GM21381 (cell line): ENCODE measurements around the gene PCSK6.

Source experiments
- ATAC-seq: cut with Tn5 transposase; IDR thresholded peaks from one replicate; pipeline ENCODE4 v1.9.1; 2021; ENCODE audit warnings: mild to moderate bottlenecking, moderate library complexity; ENCODE audit not compliant: unreplicated experiment

Gene PCSK6

GRCh38 chr15:101483462-101483861, 6.0 kb downstream of the PCSK6 start:
- no peak for ATAC-seq

- no peak for ATAC-seq
Observed at GRCh38 chr15:101482526-101483371, 6.8 kb downstream of the PCSK6 start.

DNA sequence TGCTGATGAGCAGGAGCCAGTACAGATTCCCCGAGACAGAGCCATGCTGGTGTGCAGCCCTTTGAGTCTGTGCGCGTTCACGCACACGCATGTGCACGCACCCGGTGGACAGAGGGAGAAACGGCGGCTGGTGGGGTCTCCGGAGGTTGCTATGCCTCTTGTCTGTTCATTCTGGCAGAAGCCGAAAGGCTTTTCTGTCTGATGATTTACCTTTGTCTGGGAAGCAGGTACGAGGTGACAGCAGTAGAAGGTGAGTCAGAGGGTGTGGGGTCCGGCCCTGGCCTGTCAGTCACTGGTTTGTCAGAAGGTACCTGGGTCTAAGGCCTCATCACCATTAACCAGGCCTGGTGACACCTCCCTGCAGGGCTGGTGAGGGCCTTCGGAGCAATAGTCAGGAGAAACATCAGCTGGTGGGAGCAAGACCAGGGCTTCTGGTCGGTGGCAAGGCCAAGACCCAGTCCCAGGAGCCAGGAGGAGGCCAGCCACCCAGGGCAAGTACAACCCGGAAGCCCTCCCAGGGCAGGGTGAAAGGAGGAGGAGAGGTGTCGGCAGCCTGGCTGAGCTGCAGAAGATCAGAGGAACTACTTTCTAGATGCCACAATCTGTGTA, 7.5 kb downstream of the PCSK6 start:
- no peak for ATAC-seq

GRCh38 chr15:101481381-101481705, 8.2 kb downstream of the PCSK6 start:
- ATAC-seq, result no peak

DNA sequence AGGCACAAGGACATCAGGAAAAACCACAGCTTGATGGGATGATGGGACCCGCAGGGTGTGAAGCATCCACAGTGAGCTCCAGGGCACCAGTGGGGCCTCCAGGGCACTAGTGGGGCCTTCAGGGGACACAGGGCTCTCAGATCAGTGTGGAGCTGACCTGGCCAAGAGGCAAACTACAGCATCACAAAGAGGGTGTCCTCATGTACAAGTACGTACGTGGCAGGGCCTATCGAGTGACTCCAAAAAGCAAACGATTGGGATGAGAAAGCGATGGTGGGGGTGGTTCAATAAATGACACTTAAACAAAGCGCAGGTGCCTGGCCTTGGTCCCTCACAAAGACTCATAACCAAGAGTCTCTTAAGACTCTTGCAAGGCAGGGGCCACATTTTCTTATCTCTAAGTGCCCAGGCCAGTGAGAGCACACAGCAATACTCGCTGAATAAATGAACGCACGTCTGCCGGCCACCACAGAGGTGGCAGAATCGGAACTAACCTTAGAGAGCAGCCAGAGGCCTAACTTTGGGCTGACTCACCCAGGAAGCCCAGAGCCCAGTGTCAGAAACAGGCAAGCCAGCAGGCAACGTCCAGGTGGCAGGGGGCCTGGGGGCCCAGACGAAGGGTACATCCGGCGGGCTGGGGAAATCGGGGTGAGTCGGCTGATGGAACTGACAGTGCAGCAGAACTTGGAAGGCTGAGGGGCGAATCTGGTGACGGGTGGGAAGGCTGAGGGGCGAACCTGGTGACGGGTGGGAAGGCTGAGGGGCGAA, 8.7 kb downstream of the PCSK6 start:
- no peak for ATAC-seq

- no peak for ATAC-seq
Observed at GRCh38 chr15:101479851-101480612, 9.5 kb downstream of the PCSK6 start.

- no peak for ATAC-seq
Observed at GRCh38 chr15:101479342-101479845, 10.1 kb downstream of the PCSK6 start.

DNA sequence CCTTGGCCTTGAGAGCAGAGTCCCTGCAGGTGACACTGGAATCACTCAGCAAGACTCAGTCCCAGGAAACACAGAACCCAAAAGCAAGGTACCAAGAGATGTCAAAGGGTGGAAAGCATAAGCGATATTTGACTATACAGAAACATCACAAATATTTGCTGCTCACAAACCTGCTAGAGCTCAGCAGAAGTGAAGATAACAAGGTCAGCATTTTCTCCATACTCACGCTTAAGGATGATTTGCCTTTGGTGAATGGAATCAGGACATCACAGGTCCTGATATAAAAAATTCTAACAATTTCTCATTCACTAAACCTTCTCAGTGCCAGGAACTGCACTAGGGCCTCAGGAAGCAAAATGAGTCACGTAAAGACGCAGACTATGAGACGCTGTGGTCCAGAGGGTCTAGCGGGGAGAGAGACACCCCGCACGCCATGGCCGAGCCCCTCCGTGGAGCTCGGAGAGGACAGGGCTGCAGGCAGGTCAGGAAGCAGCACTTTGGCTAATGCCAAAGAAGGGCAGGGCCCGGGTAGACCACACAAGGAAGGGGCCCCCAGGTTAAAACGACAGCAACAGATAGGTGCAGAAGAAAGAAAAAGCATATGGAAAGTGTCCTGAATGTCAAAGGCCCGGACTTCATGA, 10.7 kb downstream of the PCSK6 start:
- no peak for ATAC-seq

- ATAC-seq, result no peak
Observed at GRCh38 chr15:101477851-101478362, 11.6 kb downstream of the PCSK6 start.

DNA sequence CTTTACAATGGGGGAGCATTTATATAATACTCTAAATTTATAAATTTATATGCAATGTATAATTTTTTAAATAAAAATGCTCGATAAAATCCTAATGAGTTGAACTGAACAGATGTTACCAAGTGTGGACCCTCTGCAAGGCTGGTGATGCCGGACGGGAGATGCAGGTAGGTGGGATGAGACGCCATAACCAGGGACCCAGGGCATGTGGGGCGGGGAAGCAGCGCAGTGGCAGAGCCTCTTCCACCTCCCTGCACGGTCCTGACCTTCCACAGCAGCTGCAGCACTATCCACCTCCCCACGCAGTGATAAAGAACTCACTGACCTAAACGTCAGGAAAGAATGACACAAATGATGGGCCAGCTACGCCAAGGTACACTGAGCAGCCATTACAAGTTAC, 12.8 kb downstream of the PCSK6 start:
- ATAC-seq, result no peak

DNA sequence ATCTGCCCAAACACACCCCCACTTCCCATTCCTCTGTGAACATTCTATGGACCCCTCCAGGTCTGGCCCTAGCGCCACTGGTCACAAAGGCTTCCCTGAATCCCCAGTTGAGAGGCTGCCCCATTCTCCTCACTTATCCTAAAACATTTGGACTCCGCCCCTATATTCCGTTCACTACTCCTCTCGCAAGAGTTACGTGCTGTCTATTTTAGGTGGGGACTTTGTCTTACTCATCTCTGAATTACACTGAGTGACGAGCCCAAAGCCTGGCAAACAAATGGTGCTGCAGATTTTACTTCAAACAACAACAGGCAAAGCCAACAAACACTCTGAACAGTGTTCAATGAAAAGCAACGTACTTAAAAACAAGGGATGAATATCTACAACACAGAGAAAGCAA, 14.5 kb downstream of the PCSK6 start:
- no peak for ATAC-seq

DNA sequence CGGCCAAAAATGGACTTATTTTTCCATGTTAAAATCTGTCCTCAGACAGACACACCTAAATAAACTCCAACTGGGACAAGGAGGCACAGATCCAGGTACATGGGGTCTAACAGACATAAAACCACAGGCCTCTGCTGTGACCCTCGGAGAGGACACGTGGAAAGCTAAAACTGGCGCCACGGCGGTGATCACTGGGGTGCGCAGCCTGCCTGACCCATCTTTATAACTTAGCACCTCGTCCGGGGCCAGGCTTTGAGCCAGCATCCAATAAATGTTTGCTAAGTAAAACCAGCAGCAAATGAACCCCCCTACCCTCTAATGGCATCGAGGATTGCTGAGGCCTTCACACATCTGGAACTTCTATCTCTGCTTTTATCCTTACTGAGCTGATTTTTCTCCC, 15.3 kb downstream of the PCSK6 start:
- ATAC-seq, result no peak

DNA sequence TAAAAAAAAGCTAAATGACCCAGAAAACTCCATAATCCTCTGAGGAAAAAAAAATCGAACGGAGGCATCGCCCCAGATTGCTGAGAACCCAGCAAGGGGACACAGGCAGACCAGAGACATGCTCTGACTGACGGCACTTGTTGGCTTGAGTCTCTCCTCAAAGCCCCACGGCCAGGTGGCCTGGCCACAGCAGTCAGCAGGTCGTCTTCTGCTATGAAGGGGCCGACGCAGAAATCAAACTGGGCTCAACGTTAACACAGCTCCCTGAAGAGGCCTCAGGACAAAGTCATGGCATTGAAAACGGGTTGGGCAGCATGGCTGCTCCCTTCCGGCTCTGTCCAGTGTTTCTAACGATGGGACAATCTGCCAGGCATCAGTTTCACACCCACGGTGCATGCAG, 17.5 kb downstream of the PCSK6 start:
- ATAC-seq, result no peak

DNA sequence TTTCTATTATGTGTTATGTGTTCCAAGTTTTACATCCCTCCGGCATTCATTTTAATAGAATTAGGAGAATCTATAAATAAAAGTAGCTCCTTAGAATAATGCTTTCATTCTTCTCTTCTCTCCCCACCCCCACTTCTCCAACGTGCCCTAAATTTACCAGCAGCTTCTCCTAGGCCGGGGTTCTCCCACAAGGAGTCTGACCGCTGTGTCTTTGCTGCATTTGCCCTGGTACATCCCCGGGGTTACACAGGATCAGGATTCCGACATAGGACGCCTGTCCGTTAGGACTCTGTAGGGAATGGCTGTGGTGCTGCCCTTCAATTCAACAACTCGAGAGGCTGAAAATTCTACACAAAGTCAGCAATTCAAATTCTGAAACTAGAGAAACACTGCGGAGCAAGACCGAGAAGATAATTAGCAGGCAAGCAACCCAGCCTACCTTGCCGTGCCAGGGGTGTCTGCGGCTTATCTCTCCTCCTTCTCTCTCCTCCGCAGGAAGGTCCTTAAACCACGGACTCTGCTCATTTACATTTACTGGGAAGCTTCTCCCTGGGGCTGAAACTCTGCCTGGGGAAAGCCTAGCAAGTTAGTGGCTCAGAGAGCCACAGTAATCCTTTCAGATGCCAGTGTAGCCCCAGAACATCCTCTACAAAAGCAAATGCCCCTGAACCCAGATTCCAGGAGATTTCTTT, 18.8 kb downstream of the PCSK6 start:
- ATAC-seq, result no peak

DNA sequence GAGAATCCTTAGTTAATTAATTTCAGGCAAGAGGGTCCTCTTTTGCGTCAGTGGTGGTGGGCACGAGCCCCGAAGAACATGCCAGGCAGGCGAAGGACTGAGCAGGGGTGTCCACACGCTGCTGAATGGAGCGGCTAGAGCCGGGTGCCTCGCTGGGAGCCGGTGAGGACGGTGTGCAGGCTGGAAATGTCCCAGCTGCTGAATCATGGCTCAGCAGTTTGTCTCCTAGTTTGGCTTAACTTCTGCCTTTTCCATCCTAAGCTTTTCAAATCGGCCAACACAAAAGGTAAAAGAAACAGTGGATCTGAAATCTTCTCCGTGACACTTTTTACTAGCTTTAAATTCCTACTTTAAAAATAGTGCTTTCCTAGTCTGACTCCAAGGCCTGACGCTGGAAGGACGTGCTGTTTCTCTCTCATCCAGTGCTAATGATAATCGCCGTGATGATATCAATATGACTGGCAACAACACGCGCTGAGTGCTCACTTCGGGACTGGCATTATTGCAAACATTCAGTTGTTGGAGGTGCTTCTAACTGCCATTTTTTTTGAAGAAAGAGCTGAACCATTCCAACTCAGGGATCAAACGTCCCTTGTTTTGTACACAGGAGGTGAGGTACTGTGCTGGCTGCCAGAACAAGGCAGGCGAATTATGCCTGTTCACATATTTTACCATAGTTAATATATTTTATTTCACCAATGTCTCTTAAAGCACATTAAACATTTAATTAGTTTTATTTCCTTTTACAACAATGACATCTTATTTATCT, 19.8 kb downstream of the PCSK6 start:
- ATAC-seq, result no peak

GRCh38 chr15:101466188-101466587, 23.3 kb downstream of the PCSK6 start:
- no peak for ATAC-seq

GRCh38 chr15:101464999-101465669, 24.4 kb downstream of the PCSK6 start:
- no peak for ATAC-seq

GRCh38 chr15:101464256-101464998, 25.1 kb downstream of the PCSK6 start:
- no peak for ATAC-seq
